ENCODE data around the gene SBSN.

Gene SBSN

GRCh38 chr19:35531291-35531690 is 3.2 kb upstream of the SBSN start:
- no peak for DNase-seq

- no peak for DNase-seq
Measured at GRCh38 chr19:35529241-35530218, 1.4 kb upstream of the SBSN start.

DNA sequence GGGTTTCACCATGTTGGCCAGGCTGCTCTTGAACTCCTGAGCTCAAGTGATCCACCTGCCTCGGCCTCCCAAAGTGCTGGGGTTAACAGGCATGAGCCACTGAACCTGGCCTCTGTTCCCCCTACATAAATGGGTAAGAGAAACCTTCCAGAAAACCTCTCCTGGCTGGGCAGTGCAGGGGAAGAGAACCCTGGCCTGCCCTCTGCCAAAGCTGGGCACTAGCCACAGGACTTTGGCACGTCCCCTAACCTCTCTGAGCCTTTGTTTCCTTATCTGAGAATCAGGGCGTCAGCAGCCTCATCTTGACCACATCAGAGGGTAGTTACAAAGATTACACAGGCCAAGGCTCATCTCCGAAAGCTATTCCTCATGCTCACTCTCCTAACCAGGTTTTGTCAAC is 2.2 kb downstream of the SBSN start:
- no peak for DNase-seq

GRCh38 chr19:35524181-35524837 is 3.8 kb downstream of the SBSN start:
- no peak for DNase-seq

GRCh38 chr19:35522745-35523327 is 5.3 kb downstream of the SBSN start:
- no peak for DNase-seq

DNA sequence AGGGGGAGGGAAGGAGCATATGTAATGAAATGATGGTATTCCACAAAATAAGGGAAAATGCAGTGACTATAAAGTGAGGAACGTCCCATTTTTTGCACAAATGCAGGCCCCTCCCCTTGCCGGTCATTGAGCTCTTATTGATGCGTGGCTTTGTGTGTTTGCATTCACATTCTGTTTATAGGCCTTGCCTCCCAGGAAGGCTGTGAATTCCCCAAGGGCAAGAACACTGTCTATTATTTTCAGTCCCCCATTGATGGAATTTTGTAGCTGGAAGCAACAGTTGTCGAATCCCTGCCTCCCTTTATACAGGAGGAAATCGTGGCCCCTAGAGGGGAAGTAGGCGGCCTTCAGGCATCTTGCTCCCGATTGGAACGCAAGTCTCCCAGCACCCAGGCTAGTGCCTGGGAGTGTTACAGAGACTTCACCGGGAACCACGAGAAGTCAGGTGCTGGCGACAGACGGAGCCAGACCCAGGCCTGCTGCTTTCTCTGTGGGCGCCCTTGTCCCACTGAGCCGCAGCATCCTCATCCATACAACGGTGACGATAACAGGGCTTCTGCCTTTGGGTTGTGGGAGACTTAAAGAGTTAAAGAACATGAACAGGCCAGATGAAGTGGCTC is 6.9 kb downstream of the SBSN start:
- no peak for DNase-seq

GRCh38 chr19:35519291-35519690 is 8.8 kb downstream of the SBSN start:
- no peak for DNase-seq

DNA sequence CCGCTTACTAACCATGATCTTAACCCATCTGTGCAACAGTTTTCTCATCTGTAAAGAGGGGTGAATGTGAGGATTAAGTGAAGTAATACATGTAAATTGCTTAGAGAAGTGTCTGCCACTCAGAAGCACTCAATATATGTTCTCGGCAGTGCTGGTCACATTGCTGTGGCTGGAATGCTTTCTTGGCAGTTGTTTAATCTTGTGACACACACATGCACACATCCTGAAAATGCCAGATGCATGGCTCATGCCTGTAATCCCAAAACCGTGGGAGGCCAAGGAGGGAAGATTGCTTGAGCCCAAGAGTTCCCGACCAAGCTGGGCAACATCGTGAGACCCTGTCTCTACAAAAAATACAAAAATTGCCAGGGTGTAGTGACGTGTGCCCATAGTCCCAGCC is 9.8 kb downstream of the SBSN start:
- no peak for DNase-seq

GRCh38 chr19:35517342-35517741 is 10.8 kb downstream of the SBSN start:
- no peak for DNase-seq

GRCh38 chr19:35516310-35516709 is 11.8 kb downstream of the SBSN start:
- no peak for DNase-seq

DNA sequence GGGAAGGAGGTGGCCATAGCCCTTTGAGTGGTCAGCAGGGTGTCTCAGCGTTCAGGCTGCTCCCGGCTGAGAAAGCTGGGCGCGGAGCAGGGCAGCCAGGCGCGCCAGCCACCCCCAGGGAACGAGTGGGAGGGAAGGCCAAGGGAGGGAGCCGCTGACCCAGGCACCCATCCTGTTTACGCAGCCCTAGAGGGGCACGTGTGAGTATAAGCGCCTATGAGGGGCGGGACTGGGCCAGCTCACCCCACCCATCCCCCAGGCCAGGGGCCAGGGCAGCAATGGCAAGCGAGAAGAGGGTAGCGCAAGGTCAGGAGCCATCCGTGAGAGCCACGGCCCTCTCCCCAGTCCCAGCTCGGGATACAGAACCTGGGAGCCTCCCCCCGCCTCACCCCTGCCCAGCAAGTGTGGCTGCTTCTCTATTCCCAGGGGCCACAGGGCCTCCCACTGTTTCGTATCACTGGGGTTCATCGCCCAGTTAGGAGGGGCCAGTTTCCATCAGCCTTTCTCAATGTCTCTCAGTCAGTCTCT is 13.8 kb downstream of the SBSN start:
- no peak for DNase-seq

DNA sequence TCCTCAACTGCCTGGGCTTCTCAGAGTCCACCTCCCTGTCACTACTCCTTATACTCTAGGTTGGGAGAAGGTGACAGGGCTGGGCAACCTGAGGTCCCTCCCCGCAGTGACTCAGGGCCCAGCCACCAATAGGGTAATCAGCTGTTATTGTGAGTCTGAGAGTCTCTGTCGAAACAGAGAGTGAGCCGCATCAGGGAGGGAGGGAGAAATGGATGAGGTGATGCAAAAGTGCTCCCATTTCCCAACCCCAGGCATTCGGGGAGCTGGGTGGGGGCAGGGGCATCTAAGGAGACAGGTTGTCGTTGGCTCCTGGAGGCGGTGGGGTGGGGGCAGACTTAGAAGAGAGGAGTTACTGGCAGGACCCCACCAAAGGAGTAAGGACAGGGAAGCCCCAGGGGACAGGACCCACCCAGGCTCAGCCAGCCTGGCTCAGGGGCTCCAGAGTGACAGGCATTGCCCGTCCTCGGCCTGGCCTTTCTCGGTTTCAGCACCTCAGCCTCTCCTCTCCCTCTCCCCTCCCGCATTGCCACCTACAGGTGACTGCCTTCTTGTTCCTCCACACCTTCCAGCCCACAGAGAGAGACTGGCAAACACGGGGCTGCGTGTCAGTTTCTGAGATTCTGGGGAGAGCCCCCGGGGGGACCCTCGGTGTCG is 14.4 kb downstream of the SBSN start, which contains the start of gene DMKN:
TSS of gene DMKN (minus strand) at position 22 of the 654 bp plus-strand sequence. CDS start 174 bp downstream, outside the sequence.
- no peak for DNase-seq

DNA sequence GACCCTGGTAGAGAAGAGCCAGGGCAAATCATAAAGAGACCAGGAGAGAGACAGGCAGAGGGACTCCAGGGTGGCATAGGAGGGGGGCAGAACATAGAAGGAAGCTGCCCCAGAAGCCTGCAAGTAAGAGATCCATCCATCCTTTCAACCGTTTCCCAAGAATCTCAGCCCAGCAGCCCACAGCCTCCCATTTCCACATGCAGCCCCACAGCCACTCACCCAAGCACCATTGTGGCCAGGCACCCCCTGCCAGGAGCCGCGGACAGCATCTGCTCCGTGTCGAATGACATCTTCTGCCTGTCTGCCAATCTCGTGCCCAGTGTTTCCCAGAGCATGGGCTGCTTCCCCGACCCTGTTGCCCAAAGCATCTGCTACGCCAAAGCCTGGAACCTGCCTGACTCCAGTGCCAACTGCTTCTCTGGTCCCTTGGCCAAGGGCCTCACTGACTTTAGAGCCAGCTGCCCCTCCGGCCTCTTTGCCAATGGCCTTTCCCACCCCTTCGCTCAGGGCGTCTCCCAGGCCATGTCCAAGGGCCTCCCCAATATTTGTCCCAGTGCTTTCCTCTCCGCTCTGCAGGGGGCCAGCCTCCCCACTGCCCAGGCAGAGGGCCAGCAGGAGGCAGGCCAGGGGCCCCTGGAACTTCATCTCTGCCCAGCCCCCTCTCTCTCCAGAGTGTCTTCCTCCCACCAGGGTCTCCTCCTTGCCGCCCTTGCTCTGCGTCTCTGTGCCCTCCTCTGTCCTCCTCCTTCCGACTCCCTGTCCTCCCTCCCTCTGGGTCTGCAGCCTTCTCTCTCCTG is 15.1 kb downstream of the SBSN start:
- DNase-seq = no peak

GRCh38 chr19:35511337-35511736 is 16.8 kb downstream of the SBSN start:
- DNase-seq = no peak

GRCh38 chr19:35510626-35510964 is 17.5 kb downstream of the SBSN start:
- DNase-seq = no peak

GRCh38 chr19:35509861-35510625 is 18.1 kb downstream of the SBSN start:
- peak; percentile 95 for DNase-seq

DNA sequence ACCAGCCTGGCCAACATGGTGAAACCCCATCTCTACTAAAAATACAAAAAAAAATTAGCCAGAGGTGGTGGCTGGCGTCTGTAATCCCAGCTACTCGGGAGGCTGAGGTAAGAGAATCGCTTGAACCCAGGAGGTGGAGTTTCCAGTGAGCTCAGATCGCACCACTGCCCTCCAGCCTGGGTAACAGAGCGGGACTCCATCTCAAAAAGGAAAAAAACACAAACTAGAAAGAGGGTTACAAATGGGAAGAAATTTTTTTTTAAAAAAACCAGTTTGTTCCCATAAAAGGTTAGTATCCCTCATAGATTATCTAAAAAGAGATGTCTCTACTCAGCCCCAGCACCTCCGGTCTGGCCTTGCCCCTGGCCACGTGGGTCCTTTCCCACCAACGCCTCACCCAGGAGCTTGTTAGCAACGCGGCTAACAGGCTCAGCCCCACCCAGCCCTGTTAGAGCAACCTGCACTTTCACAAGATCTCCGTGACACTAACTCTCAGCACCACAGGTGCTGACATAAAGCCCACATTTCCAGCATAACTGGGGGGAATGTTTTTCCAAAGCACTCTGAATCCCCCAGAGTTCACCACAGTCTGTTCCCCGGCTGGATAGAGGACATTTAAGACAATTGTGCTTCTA is 19.0 kb downstream of the SBSN start:
- DNase-seq = peak; percentile 49

GRCh38 chr19:35508129-35508528 is 20.0 kb downstream of the SBSN start:
- no peak for DNase-seq

GRCh38 chr19:35507561-35507960 is 20.6 kb downstream of the SBSN start:
- DNase-seq = no peak

DNA sequence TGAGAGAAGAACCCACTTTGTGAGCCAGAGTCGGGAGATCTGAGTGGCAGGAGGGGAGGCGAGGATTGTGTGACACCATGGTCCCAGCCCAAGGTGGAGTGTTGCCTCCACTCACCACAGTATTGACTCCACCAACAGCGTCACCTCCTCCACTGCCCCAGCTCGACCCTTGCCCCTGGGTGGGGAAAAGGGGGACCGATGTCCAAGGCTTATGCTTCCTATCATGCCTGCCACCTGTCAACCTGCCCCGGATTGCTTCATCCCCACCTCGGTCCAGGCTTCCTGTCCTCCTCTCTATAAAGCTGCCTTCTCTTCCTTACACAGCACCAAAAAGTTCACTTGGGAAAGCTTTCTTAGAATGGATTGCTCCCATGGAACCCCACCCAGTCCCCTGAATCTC is 22.1 kb downstream of the SBSN start:
- no peak for DNase-seq
